Gastroesophageal sphincter (tissue), 4 donors: ENCODE data around the gene NAP1L4. TPM values are rescaled to one million over a fixed set of nuclear protein-coding genes. Genes with fewer than 3 reads are reported as not detected.

Source experiments
- ATAC-seq: fragments of 150-250 bp; one replicate; pipeline ENCODE4 v1.9.1; 2016; ENCODE audit warnings: mild to moderate bottlenecking, moderate library complexity
- H3K27ac ChIP-seq, 4 donors: fragments of 200-600 bp; sonication (generic) in 3 of 4; 1 replicate in 3 of 4; 2 replicates in 1 of 4; pipeline ENCODE4 v1.5.1; 2016 to 2019
- H3K27me3 ChIP-seq: fragments of 200-600 bp; sonication (generic); one replicate; pipeline ENCODE4 v1.5.1; 2019
- H3K36me3 ChIP-seq, 2 donors: fragments of 200-600 bp; sonication (generic); one replicate each; pipeline ENCODE4 v1.5.1; 2019; ENCODE audit warnings: control low read depth in 1 of 2
- H3K4me1 ChIP-seq, 3 donors: fragments of 200-600 bp; sonication (generic); 1 replicate in 2 of 3; 2 replicates in 1 of 3; pipeline ENCODE4 v1.5.1; 2016 to 2019; ENCODE audit warnings: control low read depth in 2 of 3
- H3K4me3 ChIP-seq, 2 donors: fragments of 200-600 bp; sonication (generic); one replicate each; pipeline ENCODE4 v1.5.1; 2019; ENCODE audit warnings: mild to moderate bottlenecking in 1 of 2, moderate library complexity in 1 of 2
- H3K9me3 ChIP-seq, 3 donors: fragments of 200-600 bp; sonication (generic); one replicate each; pipeline ENCODE4 v1.5.1; 2017 to 2019; ENCODE audit warnings: control low read depth in 2 of 3
- EP300 ChIP-seq: sonication (generic); formaldehyde crosslinking; IDR thresholded peaks from one replicate; pipeline ENCODE4 v1.6.1; 2017; ENCODE audit warnings: antibody characterized with exemption, mild to moderate bottlenecking
- POLR2A ChIP-seq, 2 donors: fragments of 450-650 bp; IDR thresholded peaks; one replicate each; pipeline ENCODE4 v1.6.1; 2017; ENCODE audit warnings: antibody characterized with exemption in 2 of 2, mild to moderate bottlenecking in 2 of 2, moderate library complexity in 1 of 2
- POLR2AphosphoS5 ChIP-seq: sonication (generic); formaldehyde crosslinking; IDR thresholded peaks from one replicate; pipeline ENCODE4 v1.6.1; 2017; ENCODE audit warnings: antibody characterized with exemption
- WGBS, 2 donors: methylation state at CpG; one replicate each; pipeline ENCODE4 v1.1.5; 2018; ENCODE audit warnings: low coverage in 1 of 2; 5-methylcytosine and 5-hydroxymethylcytosine counted together
- total RNA-seq, 4 donors: library from RNA; depleted of rRNA; stranded (reverse); fragments of >200 nt; gene quantifications; one replicate each; pipeline ENCODE4 v1.1.0, GENCODE V29; 2016
- TF ChIP-seq, protein P1 (sequence below), 4 experiments: fragments of 200-600 bp in 2 of 4; fragments of 450-650 bp in 2 of 4; sonication (generic) in 1 of 4; IDR thresholded peaks; one replicate each; pipeline ENCODE4 v1.5.1; 2017 to 2019; ENCODE audit warnings: antibody characterized with exemption in 4 of 4, mild to moderate bottlenecking in 2 of 4, moderate library complexity in 2 of 4

NAP1L4 gene
- total RNA-seq, 4 donors from 2014 or later = 107 to 175 (median 137) TPM

DNA sequence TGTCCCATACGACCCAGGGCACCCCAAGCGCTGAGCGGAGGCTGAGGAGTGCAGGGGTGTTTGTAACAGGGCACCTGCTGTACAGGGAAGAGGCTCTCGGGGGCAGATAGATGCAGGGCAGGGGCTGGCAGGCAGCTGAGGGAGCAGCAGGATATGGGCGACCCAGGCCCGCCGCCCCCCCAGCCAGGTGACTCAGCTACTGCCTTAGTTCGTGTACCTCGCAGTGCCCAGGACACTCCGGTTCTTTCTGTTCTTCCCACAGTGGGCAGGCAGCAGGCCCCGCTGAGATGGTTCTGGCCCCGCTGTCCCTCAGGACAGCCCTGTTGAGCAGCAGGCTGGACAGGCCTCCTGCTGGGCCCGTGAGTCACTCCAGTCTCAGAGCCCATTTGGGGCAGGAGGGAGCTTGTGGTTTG is 79.1 kb downstream of the NAP1L4 start:
- Histone ChIP-seq H3K9me3 (no peaks in the 10 kb centered on the region), H3K27me3 (peaks cover 20% of the 10 kb centered on the region), H3K4me1 (peaks cover 0 to 15% (median 7%) of the 10 kb centered on the region in 3 donors), H3K27ac (no peak overlapping the region), H3K4me3 (no peak overlapping the region), H3K36me3 (peaks cover 0 to 3% of the 10 kb centered on the region in 2 donors)
- WGBS, 2 donors = 81% methylated on average over 4 to 6 of the region's 13 CpGs
- ATAC-seq = no peak
- TF ChIP-seq POLR2AphosphoS5 (no peak), EP300 (no peak), POLR2A (IDR thresholded peaks at IDR 0.05) (no peak)
- TF ChIP-seq, protein P1, sequence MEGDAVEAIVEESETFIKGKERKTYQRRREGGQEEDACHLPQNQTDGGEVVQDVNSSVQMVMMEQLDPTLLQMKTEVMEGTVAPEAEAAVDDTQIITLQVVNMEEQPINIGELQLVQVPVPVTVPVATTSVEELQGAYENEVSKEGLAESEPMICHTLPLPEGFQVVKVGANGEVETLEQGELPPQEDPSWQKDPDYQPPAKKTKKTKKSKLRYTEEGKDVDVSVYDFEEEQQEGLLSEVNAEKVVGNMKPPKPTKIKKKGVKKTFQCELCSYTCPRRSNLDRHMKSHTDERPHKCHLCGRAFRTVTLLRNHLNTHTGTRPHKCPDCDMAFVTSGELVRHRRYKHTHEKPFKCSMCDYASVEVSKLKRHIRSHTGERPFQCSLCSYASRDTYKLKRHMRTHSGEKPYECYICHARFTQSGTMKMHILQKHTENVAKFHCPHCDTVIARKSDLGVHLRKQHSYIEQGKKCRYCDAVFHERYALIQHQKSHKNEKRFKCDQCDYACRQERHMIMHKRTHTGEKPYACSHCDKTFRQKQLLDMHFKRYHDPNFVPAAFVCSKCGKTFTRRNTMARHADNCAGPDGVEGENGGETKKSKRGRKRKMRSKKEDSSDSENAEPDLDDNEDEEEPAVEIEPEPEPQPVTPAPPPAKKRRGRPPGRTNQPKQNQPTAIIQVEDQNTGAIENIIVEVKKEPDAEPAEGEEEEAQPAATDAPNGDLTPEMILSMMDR (IDR thresholded peaks at IDR 0.05) = no peak

DNA sequence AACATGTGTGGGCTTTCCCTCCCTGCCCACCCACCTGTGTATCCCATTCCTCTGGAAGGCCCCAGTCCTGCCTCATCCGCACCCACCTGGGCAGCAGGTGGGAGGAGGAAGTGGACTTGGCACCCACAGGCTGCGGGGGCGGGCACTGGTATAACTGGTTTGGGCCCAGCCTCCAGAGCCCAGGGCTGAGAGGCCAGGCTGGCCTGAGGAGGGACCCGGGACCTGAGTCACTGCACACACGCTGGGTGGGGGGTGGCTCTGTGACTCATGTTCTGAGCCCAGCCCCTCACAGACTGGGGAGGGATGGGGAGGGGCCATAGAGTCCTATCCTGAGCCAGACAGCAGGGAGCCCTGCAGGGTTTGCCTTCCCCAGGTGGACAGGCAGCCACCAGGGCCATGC is 79.6 kb downstream of the NAP1L4 start:
- H3K4me1 ChIP-seq = peaks cover 0 to 15% (median 7%) of the 10 kb centered on the region in 3 donors
- peaks cover 26% of the 10 kb centered on the region for H3K27me3 ChIP-seq
- H3K27ac ChIP-seq = no peak overlapping the region
- H3K9me3 ChIP-seq = no peaks in the 10 kb centered on the region
- TF ChIP-seq EP300 = no peak
- TF ChIP-seq POLR2A (IDR thresholded peaks at IDR 0.05) = no peak
- TF ChIP-seq, protein P1 (IDR thresholded peaks at IDR 0.05) = no peak
- no peak for TF ChIP-seq POLR2AphosphoS5
- no peak overlapping the region for H3K4me3 ChIP-seq
- WGBS, 2 donors = no CpG with 5 or more reads among the region's 5 CpGs
- peaks cover 0 to 8% of the 10 kb centered on the region in 2 donors for H3K36me3 ChIP-seq
- peak; percentile 18 for ATAC-seq

DNA sequence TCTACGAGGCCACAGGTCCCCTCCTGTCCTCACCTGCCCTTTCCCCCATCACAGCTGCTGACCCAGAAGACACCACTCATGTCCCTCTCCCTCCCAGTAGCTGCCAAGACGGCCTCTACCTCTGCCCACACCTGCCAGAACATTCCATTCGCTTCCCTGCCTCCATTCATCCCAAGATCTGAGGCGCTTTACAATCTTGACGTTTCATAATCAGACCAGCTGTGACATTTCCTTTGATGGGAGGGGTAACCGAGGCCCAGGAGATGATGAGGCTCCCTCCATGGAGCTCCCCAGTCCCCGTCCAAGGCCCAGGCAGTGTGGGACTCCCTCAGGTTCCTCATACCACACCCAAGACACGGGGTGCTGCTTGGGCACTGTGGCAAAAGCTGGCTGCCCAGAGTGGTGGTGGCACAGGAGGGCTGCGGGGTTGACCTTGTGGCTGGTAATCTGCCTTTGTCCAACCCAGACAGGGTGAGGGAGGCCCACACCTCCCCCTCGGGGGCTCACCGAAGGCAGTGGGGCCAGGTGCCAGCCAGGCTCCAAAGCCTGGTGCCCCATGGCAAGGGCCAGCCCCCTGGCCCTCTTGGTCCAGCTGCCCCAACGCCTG is 80.2 kb downstream of the NAP1L4 start:
- TF ChIP-seq POLR2AphosphoS5 = no peak
- TF ChIP-seq POLR2A (IDR thresholded peaks at IDR 0.05) = no peak
- TF ChIP-seq EP300 = no peak
- TF ChIP-seq, protein P1 (IDR thresholded peaks at IDR 0.05) = no peak
- Histone ChIP-seq H3K4me3 (no peak overlapping the region), H3K9me3 (peaks cover 0 to 5% (median 0%) of the 10 kb centered on the region in 3 donors), H3K4me1 (peaks cover 0 to 15% (median 7%) of the 10 kb centered on the region in 3 donors), H3K27ac (no peak overlapping the region), H3K27me3 (peaks cover 32% of the 10 kb centered on the region), H3K36me3 (peaks cover 0 to 13% of the 10 kb centered on the region in 2 donors)
- WGBS, 2 donors = 85% methylated on average over 3 to 4 of the region's 12 CpGs
- no peak for ATAC-seq

DNA sequence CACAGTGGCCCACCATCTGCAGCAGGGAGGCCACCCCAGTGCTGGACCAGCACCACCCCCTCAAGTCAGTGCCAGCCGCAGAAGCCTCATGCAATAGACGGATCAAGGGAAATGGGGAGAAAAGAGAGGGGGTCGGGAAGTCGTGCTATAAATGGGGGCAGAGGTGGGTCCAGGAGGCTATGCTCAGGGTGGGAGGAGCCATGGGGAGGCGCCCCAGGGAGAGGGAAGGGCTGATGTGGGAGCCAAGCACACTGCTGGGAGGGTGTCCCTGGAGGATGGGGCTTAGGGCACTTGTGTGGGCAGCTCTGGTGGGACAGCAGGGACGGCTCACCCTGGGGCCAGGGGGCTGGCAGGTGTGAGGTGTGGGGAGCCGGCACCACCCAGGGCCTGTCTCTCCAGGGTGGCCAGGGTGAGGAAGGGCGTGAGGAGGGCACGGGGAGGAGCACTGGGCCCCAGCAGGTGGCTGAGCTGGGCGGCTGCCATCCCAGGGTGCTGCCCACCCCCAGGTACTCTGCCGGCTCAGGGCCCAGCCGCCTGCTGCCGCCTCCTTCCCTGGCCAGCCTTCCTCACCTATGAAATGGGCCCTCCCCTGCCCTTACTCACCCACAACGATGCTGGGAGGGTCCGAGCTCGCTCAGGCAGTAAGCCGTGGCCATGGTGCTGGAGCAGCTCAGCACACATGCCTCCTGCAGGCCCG is 80.9 kb downstream of the NAP1L4 start:
- TF ChIP-seq POLR2AphosphoS5 = no peak
- TF ChIP-seq POLR2A (IDR thresholded peaks at IDR 0.05) = no peak
- TF ChIP-seq, protein P1 (IDR thresholded peaks at IDR 0.05) = no peak
- no peak for TF ChIP-seq EP300
- ATAC-seq = no peak
- H3K36me3 ChIP-seq = peaks cover 0 to 14% of the 10 kb centered on the region in 2 donors
- WGBS, 2 donors = 87 to 100% methylated on average over 2 to 9 of the region's 18 CpGs
- H3K4me3 ChIP-seq = no peak overlapping the region
- H3K9me3 ChIP-seq = peaks cover 0 to 6% (median 0%) of the 10 kb centered on the region in 3 donors
- H3K27me3 ChIP-seq = peaks cover 34% of the 10 kb centered on the region
- no peak overlapping the region for H3K27ac ChIP-seq
- peaks cover 0 to 15% (median 7%) of the 10 kb centered on the region in 3 donors for H3K4me1 ChIP-seq
